Astrocyte (in vitro differentiated cells and primary cell): ENCODE results near the gene CMSS1.

ENCODE experiments used
- EZH2 ChIP-seq: IDR thresholded peaks from 2 replicates; pipeline ENCODE4 v1.6.1; 2012; ENCODE audit warnings: mild to moderate bottlenecking, low read length, inconsistent platforms; ENCODE audit not compliant: insufficient read depth
- TF ChIP-seq, protein P1 (sequence below): IDR thresholded peaks from 2 replicates; pipeline ENCODE4 v1.5.1; 2011; ENCODE audit warnings: low read depth, mild to moderate bottlenecking, inconsistent platforms, low read length, moderate library complexity; ENCODE audit not compliant: insufficient read depth

DNA sequence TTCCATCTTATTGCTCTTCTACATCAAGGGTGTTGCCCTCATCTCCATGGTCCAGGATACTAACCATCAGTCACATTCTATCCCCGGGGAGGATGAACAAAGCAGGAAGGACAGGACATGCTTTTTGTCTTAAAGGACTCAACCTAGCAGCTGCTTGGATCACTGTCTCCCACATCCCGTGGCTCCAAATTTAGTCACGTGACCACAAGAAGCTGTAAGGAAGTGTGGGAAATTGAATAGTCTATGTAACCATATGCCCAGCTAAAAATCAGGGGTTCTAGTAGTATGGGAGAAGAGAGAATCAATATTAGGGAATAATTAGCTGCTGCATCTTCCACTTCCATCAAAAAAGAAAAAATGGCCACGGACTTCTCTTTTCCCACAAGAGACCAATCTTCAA is 18.2 kb upstream of the CMSS1 start:
- TF ChIP-seq, protein P1, sequence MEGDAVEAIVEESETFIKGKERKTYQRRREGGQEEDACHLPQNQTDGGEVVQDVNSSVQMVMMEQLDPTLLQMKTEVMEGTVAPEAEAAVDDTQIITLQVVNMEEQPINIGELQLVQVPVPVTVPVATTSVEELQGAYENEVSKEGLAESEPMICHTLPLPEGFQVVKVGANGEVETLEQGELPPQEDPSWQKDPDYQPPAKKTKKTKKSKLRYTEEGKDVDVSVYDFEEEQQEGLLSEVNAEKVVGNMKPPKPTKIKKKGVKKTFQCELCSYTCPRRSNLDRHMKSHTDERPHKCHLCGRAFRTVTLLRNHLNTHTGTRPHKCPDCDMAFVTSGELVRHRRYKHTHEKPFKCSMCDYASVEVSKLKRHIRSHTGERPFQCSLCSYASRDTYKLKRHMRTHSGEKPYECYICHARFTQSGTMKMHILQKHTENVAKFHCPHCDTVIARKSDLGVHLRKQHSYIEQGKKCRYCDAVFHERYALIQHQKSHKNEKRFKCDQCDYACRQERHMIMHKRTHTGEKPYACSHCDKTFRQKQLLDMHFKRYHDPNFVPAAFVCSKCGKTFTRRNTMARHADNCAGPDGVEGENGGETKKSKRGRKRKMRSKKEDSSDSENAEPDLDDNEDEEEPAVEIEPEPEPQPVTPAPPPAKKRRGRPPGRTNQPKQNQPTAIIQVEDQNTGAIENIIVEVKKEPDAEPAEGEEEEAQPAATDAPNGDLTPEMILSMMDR: no peak
- no peak for TF ChIP-seq EZH2
